Keratinocyte (primary cell): Measurements from ENCODE around the gene MYLK4. TPM values are rescaled to one million over a fixed set of nuclear protein-coding genes. Genes with fewer than 3 reads are reported as not detected.

Source experiments
- DNase-seq: peaks from one replicate; pipeline ENCODE4 v3.0.0-alpha.2; 2011; ENCODE audit warnings: low read depth, missing footprints, low spot score
- FAIRE-seq: peaks from 2 replicates; lab custom pipeline; 2011; peaks lifted over from hg19 to GRCh38; lab: Jason Lieb, UNC
- H2AFZ ChIP-seq: 2 replicates; pipeline ENCODE4 v1.6.0; 2012; ENCODE audit warnings: low read length, control low read depth, inconsistent platforms; ENCODE audit not compliant: control insufficient read depth
- H3K27ac ChIP-seq: 2 replicates; pipeline ENCODE4 v1.5.1; 2011; ENCODE audit warnings: low read length; ENCODE audit not compliant: control insufficient read depth, insufficient read depth
- H3K27me3 ChIP-seq: 3 replicates; pipeline ENCODE4 v1.6.0; 2011; ENCODE audit warnings: low read length; ENCODE audit not compliant: control insufficient read depth, insufficient read depth; ENCODE audit errors: extremely low read depth
- H3K36me3 ChIP-seq, 2 experiments: 2 replicates in 1 of 2; 3 replicates in 1 of 2; pipeline ENCODE4 v1.5.1; 2011; ENCODE audit warnings: low read length in 2 of 2, mild to moderate bottlenecking in 1 of 2; ENCODE audit not compliant: control insufficient read depth in 2 of 2, insufficient read depth in 2 of 2; ENCODE audit errors: extremely low read depth in 1 of 2
- H3K4me1 ChIP-seq: 3 replicates; pipeline ENCODE4 v1.5.1; 2011; ENCODE audit warnings: low read length; ENCODE audit not compliant: control insufficient read depth, insufficient read depth; ENCODE audit errors: extremely low read depth
- H3K4me2 ChIP-seq: 3 replicates; pipeline ENCODE4 v1.6.0; 2011; ENCODE audit warnings: low read depth, low read length; ENCODE audit not compliant: control insufficient read depth, insufficient read depth; ENCODE audit errors: extremely low read depth
- H3K4me3 ChIP-seq, 3 experiments: fragments of 200-600 bp in 1 of 3; sonication (generic) in 1 of 3; 2 replicates in 2 of 3; 3 replicates in 1 of 3; pipeline ENCODE4 v1.5.1; 2011 to 2016; ENCODE audit warnings: low read length in 3 of 3, mild to moderate bottlenecking in 3 of 3, control low read depth in 2 of 3, inconsistent platforms in 1 of 3, low read depth in 1 of 3, mixed read lengths in 1 of 3, mixed run types in 1 of 3, moderate library complexity in 1 of 3; ENCODE audit not compliant: control insufficient read depth in 2 of 3, insufficient read depth in 2 of 3; ENCODE audit errors: extremely low read depth in 1 of 3
- H3K79me2 ChIP-seq: 2 replicates; pipeline ENCODE4 v1.6.0; 2012; ENCODE audit warnings: low read length; ENCODE audit not compliant: control insufficient read depth, insufficient read depth
- H3K9ac ChIP-seq: 3 replicates; pipeline ENCODE4 v1.6.0; 2011; ENCODE audit warnings: low read length; ENCODE audit not compliant: control insufficient read depth, insufficient read depth; ENCODE audit errors: extremely low read depth
- H3K9me1 ChIP-seq: 3 replicates; pipeline ENCODE4 v1.6.0; 2011; ENCODE audit warnings: low read length; ENCODE audit not compliant: control insufficient read depth, insufficient read depth; ENCODE audit errors: extremely low read depth
- H3K9me3 ChIP-seq: 2 replicates; pipeline ENCODE4 v1.5.1; 2012; ENCODE audit warnings: low read depth, low read length; ENCODE audit not compliant: control insufficient read depth
- H4K20me1 ChIP-seq: 3 replicates; pipeline ENCODE4 v1.6.0; 2011; ENCODE audit warnings: low read length; ENCODE audit not compliant: control insufficient read depth, insufficient read depth; ENCODE audit errors: extremely low read depth
- EZH2 ChIP-seq: IDR thresholded peaks from one replicate; pipeline ENCODE4 v1.6.1; 2012; ENCODE audit warnings: inconsistent platforms, mild to moderate bottlenecking, low read length, moderate library complexity
- dilution Hi-C: fragments of 300-500 bp; cut with MboI; formaldehyde crosslinking; loops from one replicate; pipeline ENCODE4 v1.7.0; 2020; ENCODE audit warnings: low sequenced_read_pairs; ENCODE audit not compliant: extremely low pct_ligation_motif_present
- polyA plus RNA-seq, 5 experiments: library from polyadenylated mRNA; depleted of rRNA in 3 of 5; stranded (reverse) in 3 of 5; stranded (forward) in 1 of 5; unstranded in 1 of 5; fragments of >200 nt; gene quantifications; 1 replicate in 1 of 5; 2 replicates in 3 of 5; 3 replicates in 1 of 5; pipeline versions ENCODE4 v1.2.1 to v1.2.3, GENCODE V29; 2011 to 2012; ENCODE audit warnings: missing spikeins in 2 of 5, low read depth in 1 of 5, low replicate concordance in 1 of 5
- TF ChIP-seq, protein P1 (sequence below), 3 experiments: IDR thresholded peaks in 1 of 3; conservative IDR thresholded peaks in 1 of 3; optimal IDR thresholded peaks in 1 of 3; 2 replicates in 2 of 3; 3 replicates in 1 of 3; pipeline versions ENCODE3 to v1.5.1; 2011; ENCODE audit warnings: low read length in 3 of 3, mild to moderate bottlenecking in 3 of 3, moderate library complexity in 2 of 3, control low read depth in 1 of 3, inconsistent platforms in 1 of 3; ENCODE audit not compliant: insufficient read depth in 2 of 3; ENCODE audit errors: extremely low read depth in 1 of 3

MYLK4 gene
- polyA plus RNA-seq, 1 donor (not counting 4 experiments of a cell fraction or from before 2014, with no cell fraction given): 0.31 TPM

DNA sequence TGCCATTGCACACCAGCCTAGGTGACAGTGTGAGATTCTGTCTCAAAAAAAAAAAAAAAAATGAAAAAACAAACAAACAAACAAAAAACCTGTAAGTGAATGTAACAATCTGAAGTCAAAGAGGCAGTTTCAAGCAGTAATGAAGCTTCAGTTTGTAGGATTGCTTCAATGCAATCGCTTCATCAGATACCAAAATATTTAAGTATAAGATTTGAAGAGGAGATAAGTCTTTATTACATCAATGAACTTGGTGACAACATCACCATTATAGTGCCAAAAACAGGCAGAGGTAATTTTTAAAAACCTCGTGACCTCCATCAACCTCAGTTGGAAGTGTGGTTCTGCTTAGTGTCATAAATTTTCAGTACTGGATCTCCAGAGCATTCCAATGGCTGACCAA lies 74.7 kb downstream of the MYLK4 start:
- no peak overlapping the region for H2AFZ ChIP-seq
- no peaks in the 10 kb centered on the region for H3K36me3 ChIP-seq
- H3K9me3 ChIP-seq: no peaks in the 10 kb centered on the region
- no peak overlapping the region for H3K9ac ChIP-seq
- no peak overlapping the region for H3K27ac ChIP-seq
- H3K4me3 ChIP-seq: no peak overlapping the region
- dilution Hi-C loops: no loop called here
- no peaks in the 10 kb centered on the region for H4K20me1 ChIP-seq
- H3K4me2 ChIP-seq: no peak overlapping the region
- TF ChIP-seq, protein P1, sequence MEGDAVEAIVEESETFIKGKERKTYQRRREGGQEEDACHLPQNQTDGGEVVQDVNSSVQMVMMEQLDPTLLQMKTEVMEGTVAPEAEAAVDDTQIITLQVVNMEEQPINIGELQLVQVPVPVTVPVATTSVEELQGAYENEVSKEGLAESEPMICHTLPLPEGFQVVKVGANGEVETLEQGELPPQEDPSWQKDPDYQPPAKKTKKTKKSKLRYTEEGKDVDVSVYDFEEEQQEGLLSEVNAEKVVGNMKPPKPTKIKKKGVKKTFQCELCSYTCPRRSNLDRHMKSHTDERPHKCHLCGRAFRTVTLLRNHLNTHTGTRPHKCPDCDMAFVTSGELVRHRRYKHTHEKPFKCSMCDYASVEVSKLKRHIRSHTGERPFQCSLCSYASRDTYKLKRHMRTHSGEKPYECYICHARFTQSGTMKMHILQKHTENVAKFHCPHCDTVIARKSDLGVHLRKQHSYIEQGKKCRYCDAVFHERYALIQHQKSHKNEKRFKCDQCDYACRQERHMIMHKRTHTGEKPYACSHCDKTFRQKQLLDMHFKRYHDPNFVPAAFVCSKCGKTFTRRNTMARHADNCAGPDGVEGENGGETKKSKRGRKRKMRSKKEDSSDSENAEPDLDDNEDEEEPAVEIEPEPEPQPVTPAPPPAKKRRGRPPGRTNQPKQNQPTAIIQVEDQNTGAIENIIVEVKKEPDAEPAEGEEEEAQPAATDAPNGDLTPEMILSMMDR (optimal IDR thresholded peaks at IDR 0.05 in 1 of 3, IDR thresholded peaks at IDR 0.05 in 1 of 3, conservative IDR thresholded peaks at IDR 0.05 in 1 of 3; ENCODE audit: extremely low read depth in 1 of 3, insufficient read depth in 2 of 3, low read length in 3 of 3): no peak
- no peak for TF ChIP-seq EZH2
- no peaks in the 10 kb centered on the region for H3K27me3 ChIP-seq
- no peaks in the 10 kb centered on the region for H3K79me2 ChIP-seq
- FAIRE-seq: no peak
- H3K9me1 ChIP-seq: no peaks in the 10 kb centered on the region
- H3K4me1 ChIP-seq: no peaks in the 10 kb centered on the region
- no peak for DNase-seq

DNA sequence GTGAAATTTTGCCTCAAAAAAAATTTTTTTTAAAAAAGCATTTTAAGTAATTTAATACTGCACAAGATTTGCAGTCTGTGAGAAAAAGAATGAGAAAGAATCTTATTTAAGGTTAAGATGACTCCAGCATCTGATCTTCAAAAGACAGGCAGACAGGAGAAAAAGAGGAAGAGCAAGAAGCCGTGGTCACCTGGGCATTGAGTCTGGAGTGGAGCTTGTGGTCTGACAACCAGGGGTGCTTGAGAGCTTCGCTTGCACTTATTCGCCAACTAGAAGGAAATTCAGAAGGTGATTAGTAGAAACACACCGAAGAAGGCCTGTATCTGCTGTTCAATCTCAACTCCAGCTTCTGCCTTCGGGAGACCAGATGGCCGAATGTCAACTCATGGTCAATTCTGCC lies 75.9 kb downstream of the MYLK4 start:
- TF ChIP-seq EZH2: no peak
- TF ChIP-seq, protein P1 (optimal IDR thresholded peaks at IDR 0.05 in 1 of 3, IDR thresholded peaks at IDR 0.05 in 1 of 3, conservative IDR thresholded peaks at IDR 0.05 in 1 of 3; ENCODE audit: extremely low read depth in 1 of 3, insufficient read depth in 2 of 3, low read length in 3 of 3): no peak
- no peaks in the 10 kb centered on the region for H3K79me2 ChIP-seq
- FAIRE-seq (no peak), DNase-seq (no peak)
- no peak overlapping the region for H3K9ac ChIP-seq
- no peaks in the 10 kb centered on the region for H3K36me3 ChIP-seq
- H3K27ac ChIP-seq: no peak overlapping the region
- no peaks in the 10 kb centered on the region for H3K4me1 ChIP-seq
- no peaks in the 10 kb centered on the region for H3K9me1 ChIP-seq
- no peaks in the 10 kb centered on the region for H3K27me3 ChIP-seq
- no peaks in the 10 kb centered on the region for H3K9me3 ChIP-seq
- H4K20me1 ChIP-seq: no peaks in the 10 kb centered on the region
- dilution Hi-C loops: no loop called here
- no peak overlapping the region for H3K4me2 ChIP-seq
- H2AFZ ChIP-seq: no peak overlapping the region
- no peak overlapping the region for H3K4me3 ChIP-seq
